OCI-LY3 (cell line): Measurements from ENCODE around the gene ELMO1.
A peak's percentile ranks its signal among the peaks of the same experiment; 100 is the strongest.

Experiments
- H2AFZ ChIP-seq: fragments of 200-600, 300-600 bp; shearing (Covaris generic); 2 replicates; pipeline ENCODE4 v1.6.0; 2014; ENCODE audit warnings: antibody characterized with exemption, low read depth, low read length
- H3K27ac ChIP-seq: fragments of 200-600, 300-600 bp; sonication (generic); 2 replicates; pipeline ENCODE4 v1.5.1; 2014; ENCODE audit warnings: mild to moderate bottlenecking, low read length, moderate library complexity, mixed read lengths
- H3K27me3 ChIP-seq: fragments of 200-600, 300-600 bp; sonication (generic); 2 replicates; pipeline ENCODE4 v1.6.1; 2014; ENCODE audit warnings: low read depth, low read length, mixed read lengths
- H3K36me3 ChIP-seq: fragments of 200-600, 300-600 bp; sonication (generic); replicated peaks from 2 replicates; pipeline ENCODE3; 2014; ENCODE audit warnings: low read depth, low read length, mixed read lengths
- H3K4me1 ChIP-seq: fragments of 300-600, 200-600 bp; sonication (generic); 2 replicates; pipeline ENCODE4 v1.6.1; 2014; ENCODE audit warnings: low read length, mixed read lengths
- H3K4me2 ChIP-seq: fragments of 200-600, 300-600 bp; sonication (generic); 2 replicates; pipeline ENCODE4 v1.6.1; 2014; ENCODE audit warnings: low read length, mixed read lengths
- H3K4me3 ChIP-seq: fragments of 300-600, 200-600 bp; sonication (generic); 2 replicates; pipeline ENCODE4 v1.5.1; 2014; ENCODE audit warnings: antibody characterized with exemption, mild to moderate bottlenecking, low read length, moderate library complexity
- H3K79me2 ChIP-seq: fragments of 300-600, 200-600 bp; shearing (Covaris generic); 2 replicates; pipeline ENCODE4 v1.6.1; 2014; ENCODE audit warnings: mild to moderate bottlenecking, low read length, mixed read lengths
- H3K9ac ChIP-seq: fragments of 300-600, 200-600 bp; shearing (Covaris generic); 2 replicates; pipeline ENCODE4 v1.6.0; 2014; ENCODE audit warnings: mild to moderate bottlenecking, low read length, moderate library complexity
- H3K9me3 ChIP-seq: fragments of 200-600, 300-600 bp; shearing (Covaris generic); 2 replicates; pipeline ENCODE4 v1.6.1; 2014; ENCODE audit warnings: low read length, mixed read lengths; ENCODE audit not compliant: insufficient read depth
- H4K20me1 ChIP-seq: fragments of 200-600, 300-600 bp; sonication (generic); 2 replicates; pipeline ENCODE4 v1.6.1; 2016; ENCODE audit warnings: low read length, mixed read lengths; ENCODE audit not compliant: insufficient read depth
- CTCF ChIP-seq: fragments of 200-600, 300-600 bp; sonication (generic); IDR thresholded peaks from 2 replicates; pipeline ENCODE4 v1.5.1; 2014; ENCODE audit warnings: antibody characterized with exemption, low read length, low read depth
- EZH2phosphoT487 ChIP-seq: fragments of 200-600 bp; shearing (Covaris generic); IDR thresholded peaks from 2 replicates; pipeline ENCODE4 v1.6.1; 2018; ENCODE audit warnings: antibody characterized with exemption, mixed run types, low read depth

ELMO1 gene

GRCh38 chr7:37429435-37429791, 19.3 kb downstream of the ELMO1 start:
- Histone ChIP-seq H3K27me3 (no peaks in the 10 kb centered on the region), H3K4me1 (peaks cover 15% of the 10 kb centered on the region), H3K4me2 (no peak overlapping the region), H3K9ac (no peak overlapping the region), H2AFZ (no peak overlapping the region), H3K27ac (no peak overlapping the region), H4K20me1 (no peaks in the 10 kb centered on the region), H3K79me2 (no peaks in the 10 kb centered on the region), H3K36me3 (no peaks in the 10 kb centered on the region), H3K4me3 (no peak overlapping the region), H3K9me3 (no peaks in the 10 kb centered on the region)
- TF ChIP-seq CTCF, result no peak
- no peak for TF ChIP-seq EZH2phosphoT487

GRCh38 chr7:37428681-37429434, 19.8 kb downstream of the ELMO1 start:
- Histone ChIP-seq H3K27me3 (no peaks in the 10 kb centered on the region), H3K4me3 (no peak overlapping the region), H3K36me3 (no peaks in the 10 kb centered on the region), H3K27ac (no peak overlapping the region), H2AFZ (no peak overlapping the region), H4K20me1 (no peaks in the 10 kb centered on the region), H3K79me2 (0 out of 2 replicates have a peak, but pooled peaks cover 3% of the 10 kb centered on the region), H3K4me2 (no peak overlapping the region), H3K9ac (no peak overlapping the region), H3K9me3 (no peaks in the 10 kb centered on the region), H3K4me1 (peaks cover 19% of the 10 kb centered on the region)
- no peak for TF ChIP-seq CTCF
- no peak for TF ChIP-seq EZH2phosphoT487

- H3K9ac ChIP-seq, result no peak overlapping the region
- H2AFZ ChIP-seq, result no peak overlapping the region
- H3K4me1 ChIP-seq, result peaks cover 19% of the 10 kb centered on the region
- H3K9me3 ChIP-seq, result no peaks in the 10 kb centered on the region
- TF ChIP-seq EZH2phosphoT487 (no peak), CTCF (no peak)
- H4K20me1 ChIP-seq, result no peaks in the 10 kb centered on the region
- no peak overlapping the region for H3K27ac ChIP-seq
- H3K79me2 ChIP-seq, result 0 out of 2 replicates have a peak, but pooled peaks cover 3% of the 10 kb centered on the region
- no peak overlapping the region for H3K4me2 ChIP-seq
- H3K36me3 ChIP-seq, result no peaks in the 10 kb centered on the region
- no peaks in the 10 kb centered on the region for H3K27me3 ChIP-seq
- H3K4me3 ChIP-seq, result no peak overlapping the region
Observed at GRCh38 chr7:37427276-37427940, 21.3 kb downstream of the ELMO1 start.

GRCh38 chr7:37425498-37425897, 23.2 kb downstream of the ELMO1 start:
- 0 out of 2 replicates have a peak, but pooled peaks cover 3% of the 10 kb centered on the region for H3K79me2 ChIP-seq

More at GRCh38 chr7:37425498-37425897, 23.2 kb downstream of the ELMO1 start:
- TF ChIP-seq CTCF (no peak), EZH2phosphoT487 (no peak)
- no peaks in the 10 kb centered on the region for H3K9me3 ChIP-seq
- no peak overlapping the region for H3K9ac ChIP-seq
- H2AFZ ChIP-seq, result no peak overlapping the region
- H3K4me2 ChIP-seq, result peak overlapping the region; percentile 31
- H3K27me3 ChIP-seq, result no peaks in the 10 kb centered on the region
- no peaks in the 10 kb centered on the region for H4K20me1 ChIP-seq
- H3K4me3 ChIP-seq, result no peak overlapping the region
- H3K27ac ChIP-seq, result no peak overlapping the region
- no peaks in the 10 kb centered on the region for H3K36me3 ChIP-seq
- H3K4me1 ChIP-seq, result peaks cover 19% of the 10 kb centered on the region
